H9 (cell line): ENCODE results near the gene BEGAIN. TPM values are rescaled to one million over a fixed set of nuclear protein-coding genes. Genes with fewer than 3 reads are reported as not detected.

ENCODE experiments used
- DNase-seq: peaks from one replicate; pipeline ENCODE4 v3.0.0-alpha.2; 2017
- H2AFZ ChIP-seq: one replicate; pipeline ENCODE4 v1.6.1; 2013; ENCODE audit warnings: mild to moderate bottlenecking, low read length, control low read depth, moderate library complexity
- H2AK5ac ChIP-seq: 2 replicates; pipeline ENCODE4 v1.6.1; 2013; ENCODE audit warnings: low read length, control low read depth, mixed read lengths; ENCODE audit not compliant: insufficient read length
- H2BK120ac ChIP-seq: one replicate; pipeline ENCODE4 v1.6.1; 2013; ENCODE audit warnings: low read depth, mild to moderate bottlenecking, low read length, control low read depth, inconsistent platforms; ENCODE audit not compliant: poor library complexity, severe bottlenecking
- H2BK12ac ChIP-seq: 2 replicates; pipeline ENCODE4 v1.6.1; 2013; ENCODE audit warnings: low read length, control low read depth, mixed read lengths, low read depth; ENCODE audit not compliant: insufficient read length
- H2BK15ac ChIP-seq: 2 replicates; pipeline ENCODE4 v1.6.1; 2013; ENCODE audit warnings: low read depth, low read length, control low read depth
- H2BK20ac ChIP-seq: one replicate; pipeline ENCODE4 v1.6.1; 2013; ENCODE audit warnings: low read depth, mild to moderate bottlenecking, low read length, control low read depth, inconsistent platforms; ENCODE audit not compliant: poor library complexity, severe bottlenecking
- H2BK5ac ChIP-seq: 2 replicates; pipeline ENCODE4 v1.6.1; 2013; ENCODE audit warnings: low read length, control low read depth, mixed read lengths; ENCODE audit not compliant: insufficient read length
- H3K14ac ChIP-seq: 2 replicates; pipeline ENCODE4 v1.6.1; 2013; ENCODE audit warnings: low read length, control low read depth; ENCODE audit not compliant: insufficient read depth
- H3K18ac ChIP-seq: 2 replicates; pipeline ENCODE4 v1.6.1; 2013; ENCODE audit warnings: low read depth, mild to moderate bottlenecking, mixed read lengths, low read length, control low read depth; ENCODE audit not compliant: insufficient read length
- H3K23ac ChIP-seq: 2 replicates; pipeline ENCODE4 v1.6.1; 2013; ENCODE audit warnings: low read length, control low read depth, mixed read lengths, low read depth; ENCODE audit not compliant: insufficient read length
- H3K23me2 ChIP-seq: 2 replicates; pipeline ENCODE4 v1.6.1; 2013; ENCODE audit warnings: low read depth, mild to moderate bottlenecking, mixed read lengths, low read length, control low read depth; ENCODE audit not compliant: insufficient read length, poor library complexity, severe bottlenecking
- H3K27ac ChIP-seq: 2 replicates; pipeline ENCODE4 v1.5.1; 2013; ENCODE audit warnings: low read length, control low read depth, mixed read lengths, low read depth; ENCODE audit not compliant: insufficient read length
- H3K27me3 ChIP-seq: 2 replicates; pipeline ENCODE4 v1.6.1; 2013; ENCODE audit warnings: low read length, control low read depth, inconsistent platforms; ENCODE audit not compliant: insufficient read depth
- H3K4ac ChIP-seq: 2 replicates; pipeline ENCODE4 v1.6.1; 2013; ENCODE audit warnings: low read depth, mild to moderate bottlenecking, control low read depth, inconsistent platforms, low read length, moderate library complexity
- H3K4me1 ChIP-seq: 2 replicates; pipeline ENCODE4 v1.6.1; 2013; ENCODE audit warnings: low read length, control low read depth, inconsistent platforms; ENCODE audit not compliant: insufficient read depth
- H3K4me2 ChIP-seq: 2 replicates; pipeline ENCODE4 v1.6.1; 2013; ENCODE audit warnings: low read length, control low read depth, mixed read lengths; ENCODE audit not compliant: insufficient read length, insufficient read depth
- H3K56ac ChIP-seq: 2 replicates; pipeline ENCODE4 v1.6.1; 2013; ENCODE audit warnings: low read depth, mild to moderate bottlenecking, mixed read lengths, low read length, control low read depth; ENCODE audit not compliant: insufficient read length
- H3K79me1 ChIP-seq: 2 replicates; pipeline ENCODE4 v1.6.1; 2013; ENCODE audit warnings: low read depth, mild to moderate bottlenecking, moderate library complexity, low read length, control low read depth, inconsistent platforms; ENCODE audit not compliant: insufficient read depth, poor library complexity, severe bottlenecking
- H3K79me2 ChIP-seq: 2 replicates; pipeline ENCODE4 v1.6.1; 2013; ENCODE audit warnings: low read length, control low read depth, inconsistent platforms; ENCODE audit not compliant: insufficient read depth
- H3K9ac ChIP-seq: 2 replicates; pipeline ENCODE4 v1.6.1; 2013; ENCODE audit warnings: low read length, control low read depth, mixed read lengths; ENCODE audit not compliant: insufficient read length; ENCODE audit errors: extremely low read depth
- H3K9me3 ChIP-seq: one replicate; pipeline ENCODE4 v1.6.1; 2013; ENCODE audit warnings: low read depth, low read length, inconsistent platforms; ENCODE audit not compliant: control insufficient read depth
- H3T11ph ChIP-seq: one replicate; pipeline ENCODE4 v1.6.1; 2013; ENCODE audit warnings: mild to moderate bottlenecking, low read length, control low read depth, inconsistent platforms
- H4K20me1 ChIP-seq: one replicate; pipeline ENCODE4 v1.6.1; 2013; ENCODE audit not compliant: control insufficient read depth, insufficient read length, insufficient read depth
- H4K5ac ChIP-seq: 2 replicates; pipeline ENCODE4 v1.6.1; 2013; ENCODE audit warnings: low read depth, mild to moderate bottlenecking, mixed read lengths, low read length, control low read depth; ENCODE audit not compliant: insufficient read length
- H4K8ac ChIP-seq: replicated peaks from 2 replicates; pipeline ENCODE4 v1.6.1; 2013; ENCODE audit warnings: low read length, control low read depth, mixed read lengths, low read depth; ENCODE audit not compliant: insufficient read length
- H4K91ac ChIP-seq: 2 replicates; pipeline ENCODE4 v1.6.1; 2013; ENCODE audit warnings: low read depth, mild to moderate bottlenecking, moderate library complexity, mixed read lengths, low read length, control low read depth; ENCODE audit not compliant: insufficient read length
- H3K27ac Mint-ChIP-seq, 3 experiments: 2 replicates in 2 of 3; 3 replicates in 1 of 3; pipeline ENCODE4 v1.8.0; 2020 to 2021; ENCODE audit warnings: mixed read lengths in 3 of 3, mild to moderate bottlenecking in 1 of 3, moderate library complexity in 1 of 3
- H3K27me3 Mint-ChIP-seq: 2 replicates; pipeline ENCODE4 v1.8.0; 2021; ENCODE audit warnings: low read depth, mild to moderate bottlenecking, moderate library complexity, mixed read lengths
- H3K36me3 Mint-ChIP-seq, 3 experiments: 2 replicates in 2 of 3; 3 replicates in 1 of 3; pipeline ENCODE4 v1.8.0; 2020 to 2021; ENCODE audit warnings: low read depth in 3 of 3, mixed read lengths in 3 of 3; ENCODE audit not compliant: insufficient read depth in 1 of 3
- H3K4me1 Mint-ChIP-seq, 2 experiments: 2 replicates each; pipeline ENCODE4 v1.8.0; 2020; ENCODE audit warnings: mixed read lengths in 2 of 2
- H3K4me3 Mint-ChIP-seq, 2 experiments: 2 replicates in 1 of 2; 3 replicates in 1 of 2; pipeline ENCODE4 v1.8.0; 2020 to 2021; ENCODE audit warnings: mild to moderate bottlenecking in 2 of 2, mixed read lengths in 2 of 2, moderate library complexity in 1 of 2
- H3K9me3 Mint-ChIP-seq, 2 experiments: 2 replicates in 1 of 2; 3 replicates in 1 of 2; pipeline ENCODE4 v1.8.0; 2020; ENCODE audit warnings: mild to moderate bottlenecking in 2 of 2, mixed read lengths in 2 of 2, moderate library complexity in 1 of 2
- CTCF ChIP-seq: fragments of 200-600 bp; sonication (generic); conservative IDR thresholded peaks from 3 replicates; pipeline ENCODE4 v1.8.0; 2021; ENCODE audit warnings: antibody characterized with exemption, mild to moderate bottlenecking
- WGBS: extraction: QIAGEN DNeasy Blood & Tissue Kit; methylation state at CpG from one replicate; pipeline ENCODE4 v1.1.7; 2013; ENCODE audit warnings: missing lambda C conversion rate, low lambda C conversion rate, mixed read lengths; ENCODE audit not compliant: insufficient read length; ENCODE audit errors: extremely low coverage; 5-methylcytosine and 5-hydroxymethylcytosine counted together
- total RNA-seq: library from RNA; stranded (reverse); gene quantifications from 2 replicates; pipeline ENCODE4 v1.2.1, GENCODE V29; 2021

The BEGAIN gene
- total RNA-seq, 1 experiment from 2014 or later: 2.6 TPM

- peaks cover 6 to 16% of the 10 kb centered on the region in 2 experiments; a peak in 3 of 4 replicates for H3K4me1 Mint-ChIP-seq
- no peak overlapping the region for H3K23ac ChIP-seq
- H3K27me3 Mint-ChIP-seq: peaks cover 75% of the 10 kb centered on the region
- H3K56ac ChIP-seq: no peak overlapping the region
- no peak for TF ChIP-seq CTCF
- no peak overlapping the region for H3K27ac ChIP-seq
- H3K4me2 ChIP-seq: no peak overlapping the region
- H4K8ac ChIP-seq: no peak overlapping the region
- WGBS: no CpG with 5 or more reads among the region's 3 CpGs
- no peak overlapping the region for H2AK5ac ChIP-seq
- H2BK15ac ChIP-seq: no peak overlapping the region
- H3K4me3 Mint-ChIP-seq: no peak overlapping the region; a peak in 1 of 5 replicates
- no peak overlapping the region for H4K5ac ChIP-seq
- no peak overlapping the region for H3T11ph ChIP-seq
- H3K9me3 ChIP-seq: no peaks in the 10 kb centered on the region
- no peak overlapping the region for H2BK20ac ChIP-seq
- no peak overlapping the region for H2AFZ ChIP-seq
- H3K18ac ChIP-seq: no peak overlapping the region
- no peaks in the 10 kb centered on the region for H4K20me1 ChIP-seq
- no peaks in the 10 kb centered on the region for H3K79me2 ChIP-seq
- peaks cover 8% of the 10 kb centered on the region for H3K23me2 ChIP-seq
- H2BK12ac ChIP-seq: no peak overlapping the region
- H3K27me3 ChIP-seq: peaks cover 15% of the 10 kb centered on the region
- no peak overlapping the region for H3K27ac Mint-ChIP-seq
- no peaks in the 10 kb centered on the region for H3K79me1 ChIP-seq
- H3K14ac ChIP-seq: no peak overlapping the region
- no peaks in the 10 kb centered on the region; a peak in 1 of 7 replicates for H3K36me3 Mint-ChIP-seq
- H3K9me3 Mint-ChIP-seq: no peaks in the 10 kb centered on the region
- DNase-seq: no peak
- H3K9ac ChIP-seq: no peak overlapping the region
- 0 out of 2 replicates have a peak, but pooled peaks cover 2% of the 10 kb centered on the region for H3K4me1 ChIP-seq
- H2BK5ac ChIP-seq: no peak overlapping the region
- no peak overlapping the region for H2BK120ac ChIP-seq
- no peak overlapping the region for H3K4ac ChIP-seq
- no peak overlapping the region for H4K91ac ChIP-seq
Observed at GRCh38 chr14:100565650-100566049, 21.6 kb downstream of the BEGAIN start.
